Activated T-helper 1 cell treated with anti-CD3 and anti-CD28 coated beads, Interleukin-2, amount 50 U/mL, for 16 hours (primary cell): ENCODE measurements around the gene PLPPR1.
"Not testable (repeated sequence)": the region's sequence is repeated elsewhere in the genome, so short reads cannot be mapped to it uniquely, and the experiment has no call there.

Experiments
- DNase-seq, 2 donors: peaks; one replicate each; pipeline ENCODE4 v3.0.0-alpha.2; 2020; ENCODE audit warnings: low read depth in 1 of 2, low spot score in 1 of 2

PLPPR1 gene

GRCh38 chr9:101121836-101122399, 93.4 kb downstream of the PLPPR1 start:
- no peak for DNase-seq

- DNase-seq: no peak
Measured at GRCh38 chr9:101126556-101126955, 98.0 kb downstream of the PLPPR1 start.

- not testable (repeated sequence) for DNase-seq
Measured at GRCh38 chr9:101127369-101127768, 98.8 kb downstream of the PLPPR1 start.

- no peak for DNase-seq
Measured at GRCh38 chr9:101128623-101129022, 100.1 kb downstream of the PLPPR1 start.

- DNase-seq: no peak
Measured at GRCh38 chr9:101130054-101130453, 101.5 kb downstream of the PLPPR1 start.

GRCh38 chr9:101131326-101131725, 102.8 kb downstream of the PLPPR1 start:
- DNase-seq: no peak

GRCh38 chr9:101132801-101133200, 104.3 kb downstream of the PLPPR1 start:
- DNase-seq: no peak

GRCh38 chr9:101138509-101138908, 110.0 kb downstream of the PLPPR1 start:
- no peak for DNase-seq

GRCh38 chr9:101139082-101139481, 110.6 kb downstream of the PLPPR1 start:
- no peak for DNase-seq

- no peak for DNase-seq
Measured at GRCh38 chr9:101140764-101141163, 112.2 kb downstream of the PLPPR1 start.

GRCh38 chr9:101146508-101146907, 118.0 kb downstream of the PLPPR1 start:
- DNase-seq: no peak

- no peak for DNase-seq
Measured at GRCh38 chr9:101148344-101148743, 119.8 kb downstream of the PLPPR1 start.

GRCh38 chr9:101158361-101158760, 129.8 kb downstream of the PLPPR1 start:
- DNase-seq: no peak

- no peak for DNase-seq
Measured at GRCh38 chr9:101162231-101162630, 133.7 kb downstream of the PLPPR1 start.

- no peak for DNase-seq
Measured at GRCh38 chr9:101165131-101165530, 136.6 kb downstream of the PLPPR1 start.

GRCh38 chr9:101167490-101168134, 139.1 kb downstream of the PLPPR1 start:
- no peak for DNase-seq

GRCh38 chr9:101172616-101173015, 144.1 kb downstream of the PLPPR1 start:
- DNase-seq: no peak

- no peak for DNase-seq
Measured at GRCh38 chr9:101173907-101174306, 145.4 kb downstream of the PLPPR1 start.

- DNase-seq: no peak
Measured at GRCh38 chr9:101176384-101176783, 147.9 kb downstream of the PLPPR1 start.

GRCh38 chr9:101184813-101185278, 156.3 kb downstream of the PLPPR1 start:
- no peak for DNase-seq

GRCh38 chr9:101191723-101192122, 163.2 kb downstream of the PLPPR1 start:
- no peak for DNase-seq

- DNase-seq: no peak
Measured at GRCh38 chr9:101197026-101197425, 168.5 kb downstream of the PLPPR1 start.

GRCh38 chr9:101200852-101201251, 172.3 kb downstream of the PLPPR1 start:
- no peak for DNase-seq
